H9 (cell line): Measurements from ENCODE around the gene DGKB. TPM values are rescaled to one million over a fixed set of nuclear protein-coding genes. Genes with fewer than 3 reads are reported as not detected.

ENCODE experiments used
- DNase-seq: peaks from one replicate; pipeline ENCODE4 v3.0.0-alpha.2; 2017
- H2AFZ ChIP-seq: one replicate; pipeline ENCODE4 v1.6.1; 2013; ENCODE audit warnings: mild to moderate bottlenecking, low read length, control low read depth, moderate library complexity
- H2AK5ac ChIP-seq: 2 replicates; pipeline ENCODE4 v1.6.1; 2013; ENCODE audit warnings: low read length, control low read depth, mixed read lengths; ENCODE audit not compliant: insufficient read length
- H2BK120ac ChIP-seq: one replicate; pipeline ENCODE4 v1.6.1; 2013; ENCODE audit warnings: low read depth, mild to moderate bottlenecking, low read length, control low read depth, inconsistent platforms; ENCODE audit not compliant: poor library complexity, severe bottlenecking
- H2BK12ac ChIP-seq: 2 replicates; pipeline ENCODE4 v1.6.1; 2013; ENCODE audit warnings: low read length, control low read depth, mixed read lengths, low read depth; ENCODE audit not compliant: insufficient read length
- H2BK15ac ChIP-seq: 2 replicates; pipeline ENCODE4 v1.6.1; 2013; ENCODE audit warnings: low read depth, low read length, control low read depth
- H2BK20ac ChIP-seq: one replicate; pipeline ENCODE4 v1.6.1; 2013; ENCODE audit warnings: low read depth, mild to moderate bottlenecking, low read length, control low read depth, inconsistent platforms; ENCODE audit not compliant: poor library complexity, severe bottlenecking
- H2BK5ac ChIP-seq: 2 replicates; pipeline ENCODE4 v1.6.1; 2013; ENCODE audit warnings: low read length, control low read depth, mixed read lengths; ENCODE audit not compliant: insufficient read length
- H3K14ac ChIP-seq: 2 replicates; pipeline ENCODE4 v1.6.1; 2013; ENCODE audit warnings: low read length, control low read depth; ENCODE audit not compliant: insufficient read depth
- H3K18ac ChIP-seq: 2 replicates; pipeline ENCODE4 v1.6.1; 2013; ENCODE audit warnings: low read depth, mild to moderate bottlenecking, mixed read lengths, low read length, control low read depth; ENCODE audit not compliant: insufficient read length
- H3K23ac ChIP-seq: 2 replicates; pipeline ENCODE4 v1.6.1; 2013; ENCODE audit warnings: low read length, control low read depth, mixed read lengths, low read depth; ENCODE audit not compliant: insufficient read length
- H3K23me2 ChIP-seq: 2 replicates; pipeline ENCODE4 v1.6.1; 2013; ENCODE audit warnings: low read depth, mild to moderate bottlenecking, mixed read lengths, low read length, control low read depth; ENCODE audit not compliant: insufficient read length, poor library complexity, severe bottlenecking
- H3K27ac ChIP-seq: 2 replicates; pipeline ENCODE4 v1.5.1; 2013; ENCODE audit warnings: low read length, control low read depth, mixed read lengths, low read depth; ENCODE audit not compliant: insufficient read length
- H3K27me3 ChIP-seq: 2 replicates; pipeline ENCODE4 v1.6.1; 2013; ENCODE audit warnings: low read length, control low read depth, inconsistent platforms; ENCODE audit not compliant: insufficient read depth
- H3K4ac ChIP-seq: 2 replicates; pipeline ENCODE4 v1.6.1; 2013; ENCODE audit warnings: low read depth, mild to moderate bottlenecking, control low read depth, inconsistent platforms, low read length, moderate library complexity
- H3K4me1 ChIP-seq: 2 replicates; pipeline ENCODE4 v1.6.1; 2013; ENCODE audit warnings: low read length, control low read depth, inconsistent platforms; ENCODE audit not compliant: insufficient read depth
- H3K4me2 ChIP-seq: 2 replicates; pipeline ENCODE4 v1.6.1; 2013; ENCODE audit warnings: low read length, control low read depth, mixed read lengths; ENCODE audit not compliant: insufficient read length, insufficient read depth
- H3K56ac ChIP-seq: 2 replicates; pipeline ENCODE4 v1.6.1; 2013; ENCODE audit warnings: low read depth, mild to moderate bottlenecking, mixed read lengths, low read length, control low read depth; ENCODE audit not compliant: insufficient read length
- H3K79me1 ChIP-seq: 2 replicates; pipeline ENCODE4 v1.6.1; 2013; ENCODE audit warnings: low read depth, mild to moderate bottlenecking, moderate library complexity, low read length, control low read depth, inconsistent platforms; ENCODE audit not compliant: insufficient read depth, poor library complexity, severe bottlenecking
- H3K79me2 ChIP-seq: 2 replicates; pipeline ENCODE4 v1.6.1; 2013; ENCODE audit warnings: low read length, control low read depth, inconsistent platforms; ENCODE audit not compliant: insufficient read depth
- H3K9ac ChIP-seq: 2 replicates; pipeline ENCODE4 v1.6.1; 2013; ENCODE audit warnings: low read length, control low read depth, mixed read lengths; ENCODE audit not compliant: insufficient read length; ENCODE audit errors: extremely low read depth
- H3K9me3 ChIP-seq: one replicate; pipeline ENCODE4 v1.6.1; 2013; ENCODE audit warnings: low read depth, low read length, inconsistent platforms; ENCODE audit not compliant: control insufficient read depth
- H3T11ph ChIP-seq: one replicate; pipeline ENCODE4 v1.6.1; 2013; ENCODE audit warnings: mild to moderate bottlenecking, low read length, control low read depth, inconsistent platforms
- H4K20me1 ChIP-seq: one replicate; pipeline ENCODE4 v1.6.1; 2013; ENCODE audit not compliant: control insufficient read depth, insufficient read length, insufficient read depth
- H4K5ac ChIP-seq: 2 replicates; pipeline ENCODE4 v1.6.1; 2013; ENCODE audit warnings: low read depth, mild to moderate bottlenecking, mixed read lengths, low read length, control low read depth; ENCODE audit not compliant: insufficient read length
- H4K8ac ChIP-seq: replicated peaks from 2 replicates; pipeline ENCODE4 v1.6.1; 2013; ENCODE audit warnings: low read length, control low read depth, mixed read lengths, low read depth; ENCODE audit not compliant: insufficient read length
- H4K91ac ChIP-seq: 2 replicates; pipeline ENCODE4 v1.6.1; 2013; ENCODE audit warnings: low read depth, mild to moderate bottlenecking, moderate library complexity, mixed read lengths, low read length, control low read depth; ENCODE audit not compliant: insufficient read length
- H3K27ac Mint-ChIP-seq, 3 experiments: 2 replicates in 2 of 3; 3 replicates in 1 of 3; pipeline ENCODE4 v1.8.0; 2020 to 2021; ENCODE audit warnings: mixed read lengths in 3 of 3, mild to moderate bottlenecking in 1 of 3, moderate library complexity in 1 of 3
- H3K27me3 Mint-ChIP-seq: 2 replicates; pipeline ENCODE4 v1.8.0; 2021; ENCODE audit warnings: low read depth, mild to moderate bottlenecking, moderate library complexity, mixed read lengths
- H3K36me3 Mint-ChIP-seq, 3 experiments: 2 replicates in 2 of 3; 3 replicates in 1 of 3; pipeline ENCODE4 v1.8.0; 2020 to 2021; ENCODE audit warnings: low read depth in 3 of 3, mixed read lengths in 3 of 3; ENCODE audit not compliant: insufficient read depth in 1 of 3
- H3K4me1 Mint-ChIP-seq, 2 experiments: 2 replicates each; pipeline ENCODE4 v1.8.0; 2020; ENCODE audit warnings: mixed read lengths in 2 of 2
- H3K4me3 Mint-ChIP-seq, 2 experiments: 2 replicates in 1 of 2; 3 replicates in 1 of 2; pipeline ENCODE4 v1.8.0; 2020 to 2021; ENCODE audit warnings: mild to moderate bottlenecking in 2 of 2, mixed read lengths in 2 of 2, moderate library complexity in 1 of 2
- H3K9me3 Mint-ChIP-seq, 2 experiments: 2 replicates in 1 of 2; 3 replicates in 1 of 2; pipeline ENCODE4 v1.8.0; 2020; ENCODE audit warnings: mild to moderate bottlenecking in 2 of 2, mixed read lengths in 2 of 2, moderate library complexity in 1 of 2
- WGBS: extraction: QIAGEN DNeasy Blood & Tissue Kit; methylation state at CpG from one replicate; pipeline ENCODE4 v1.1.7; 2013; ENCODE audit warnings: missing lambda C conversion rate, low lambda C conversion rate, mixed read lengths; ENCODE audit not compliant: insufficient read length; ENCODE audit errors: extremely low coverage; 5-methylcytosine and 5-hydroxymethylcytosine counted together
- total RNA-seq: library from RNA; stranded (reverse); gene quantifications from 2 replicates; pipeline ENCODE4 v1.2.1, GENCODE V29; 2021
- TF ChIP-seq, protein P1 (sequence below): fragments of 200-600 bp; sonication (generic); conservative IDR thresholded peaks from 3 replicates; pipeline ENCODE4 v1.8.0; 2021; ENCODE audit warnings: antibody characterized with exemption, mild to moderate bottlenecking

Gene DGKB
- total RNA-seq, 1 experiment from 2014 or later: 0.26 TPM

DNA sequence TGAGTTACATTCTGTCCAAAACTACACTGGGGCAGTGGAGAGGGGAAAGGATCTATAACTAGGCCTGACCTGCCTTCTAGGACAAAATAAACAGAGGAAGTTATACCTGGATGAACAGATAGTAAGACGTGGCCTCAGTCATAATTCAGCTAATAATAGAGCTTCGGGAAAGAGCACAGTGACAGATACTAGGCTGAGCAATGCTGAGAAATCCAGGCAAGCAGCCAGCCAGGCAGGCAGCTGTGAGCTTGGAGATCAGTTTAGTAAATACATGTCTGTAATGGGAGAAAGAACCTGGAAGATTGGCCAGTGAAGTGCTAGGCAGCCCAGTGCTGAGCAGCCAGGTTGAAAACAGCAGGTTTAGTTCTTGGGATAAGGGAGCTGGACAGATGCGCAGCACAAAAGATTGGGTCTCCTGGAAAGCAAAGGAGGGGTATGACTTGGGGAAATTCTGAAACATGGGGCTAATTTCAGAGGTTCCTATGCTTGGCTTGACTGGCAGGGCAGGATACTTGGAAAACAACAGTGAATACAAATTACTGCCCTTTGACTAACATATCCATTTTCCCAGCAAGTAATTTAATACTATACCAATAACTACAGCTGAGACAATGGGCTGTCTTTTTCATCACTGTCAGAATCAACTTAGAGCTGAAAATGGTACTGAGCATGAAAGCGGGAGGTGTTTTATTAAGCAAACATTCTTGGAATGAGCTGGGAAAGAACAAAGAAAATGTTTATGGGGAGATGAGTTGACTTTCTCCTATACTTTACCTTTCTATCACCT, 140.8 kb downstream of the DGKB start:
- no peak overlapping the region for H2BK12ac ChIP-seq
- no peak overlapping the region for H3K27ac ChIP-seq
- no peak overlapping the region for H2BK120ac ChIP-seq
- H3T11ph ChIP-seq: no peak overlapping the region
- H3K27me3 ChIP-seq: no peaks in the 10 kb centered on the region
- H2BK5ac ChIP-seq: no peak overlapping the region
- no peak overlapping the region for H2AK5ac ChIP-seq
- no peak overlapping the region for H2BK20ac ChIP-seq
- H2BK15ac ChIP-seq: no peak overlapping the region
- H3K27me3 Mint-ChIP-seq: no peaks in the 10 kb centered on the region
- no peaks in the 10 kb centered on the region for H3K36me3 Mint-ChIP-seq
- no peaks in the 10 kb centered on the region; the same call in 1 of the 2 replicates for H3K4me1 ChIP-seq
- DNase-seq: no peak
- H3K56ac ChIP-seq: no peak overlapping the region
- no peak overlapping the region for H3K18ac ChIP-seq
- H3K27ac Mint-ChIP-seq: peak overlapping the region in 2 of 3 experiments; percentile 56 to 60; a peak in 5 of 7 replicates
- H4K91ac ChIP-seq: no peak overlapping the region
- no peak overlapping the region for H4K5ac ChIP-seq
- no peak overlapping the region for H3K4me3 Mint-ChIP-seq
- no peak overlapping the region for H3K4ac ChIP-seq
- H3K4me2 ChIP-seq: no peak overlapping the region
- H3K4me1 Mint-ChIP-seq: peaks cover 5 to 6% of the 10 kb centered on the region in 2 experiments; a peak in 3 of 4 replicates
- no peaks in the 10 kb centered on the region for H3K79me1 ChIP-seq
- no peaks in the 10 kb centered on the region for H3K9me3 ChIP-seq
- H4K8ac ChIP-seq: no peak overlapping the region
- no peak overlapping the region for H3K9ac ChIP-seq
- no peaks in the 10 kb centered on the region for H3K9me3 Mint-ChIP-seq
- TF ChIP-seq, protein P1, sequence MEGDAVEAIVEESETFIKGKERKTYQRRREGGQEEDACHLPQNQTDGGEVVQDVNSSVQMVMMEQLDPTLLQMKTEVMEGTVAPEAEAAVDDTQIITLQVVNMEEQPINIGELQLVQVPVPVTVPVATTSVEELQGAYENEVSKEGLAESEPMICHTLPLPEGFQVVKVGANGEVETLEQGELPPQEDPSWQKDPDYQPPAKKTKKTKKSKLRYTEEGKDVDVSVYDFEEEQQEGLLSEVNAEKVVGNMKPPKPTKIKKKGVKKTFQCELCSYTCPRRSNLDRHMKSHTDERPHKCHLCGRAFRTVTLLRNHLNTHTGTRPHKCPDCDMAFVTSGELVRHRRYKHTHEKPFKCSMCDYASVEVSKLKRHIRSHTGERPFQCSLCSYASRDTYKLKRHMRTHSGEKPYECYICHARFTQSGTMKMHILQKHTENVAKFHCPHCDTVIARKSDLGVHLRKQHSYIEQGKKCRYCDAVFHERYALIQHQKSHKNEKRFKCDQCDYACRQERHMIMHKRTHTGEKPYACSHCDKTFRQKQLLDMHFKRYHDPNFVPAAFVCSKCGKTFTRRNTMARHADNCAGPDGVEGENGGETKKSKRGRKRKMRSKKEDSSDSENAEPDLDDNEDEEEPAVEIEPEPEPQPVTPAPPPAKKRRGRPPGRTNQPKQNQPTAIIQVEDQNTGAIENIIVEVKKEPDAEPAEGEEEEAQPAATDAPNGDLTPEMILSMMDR: no peak
- no peak overlapping the region for H3K14ac ChIP-seq
- H2AFZ ChIP-seq: no peak overlapping the region
- H3K23me2 ChIP-seq: no peaks in the 10 kb centered on the region
- no peaks in the 10 kb centered on the region for H3K79me2 ChIP-seq
- no peaks in the 10 kb centered on the region for H4K20me1 ChIP-seq
- no peak overlapping the region for H3K23ac ChIP-seq
- WGBS: no CpG with 5 or more reads among the region's 4 CpGs
